GM19240 (cell line): ENCODE results near the gene NOA1.
A peak's percentile ranks its signal among the peaks of the same experiment; 100 is the strongest.

Experiments used
- DNase-seq: peaks from one replicate; pipeline ENCODE4 v3.0.0; 2011; ENCODE audit warnings: low spot score; ENCODE audit not compliant: insufficient read length

Gene NOA1

DNA sequence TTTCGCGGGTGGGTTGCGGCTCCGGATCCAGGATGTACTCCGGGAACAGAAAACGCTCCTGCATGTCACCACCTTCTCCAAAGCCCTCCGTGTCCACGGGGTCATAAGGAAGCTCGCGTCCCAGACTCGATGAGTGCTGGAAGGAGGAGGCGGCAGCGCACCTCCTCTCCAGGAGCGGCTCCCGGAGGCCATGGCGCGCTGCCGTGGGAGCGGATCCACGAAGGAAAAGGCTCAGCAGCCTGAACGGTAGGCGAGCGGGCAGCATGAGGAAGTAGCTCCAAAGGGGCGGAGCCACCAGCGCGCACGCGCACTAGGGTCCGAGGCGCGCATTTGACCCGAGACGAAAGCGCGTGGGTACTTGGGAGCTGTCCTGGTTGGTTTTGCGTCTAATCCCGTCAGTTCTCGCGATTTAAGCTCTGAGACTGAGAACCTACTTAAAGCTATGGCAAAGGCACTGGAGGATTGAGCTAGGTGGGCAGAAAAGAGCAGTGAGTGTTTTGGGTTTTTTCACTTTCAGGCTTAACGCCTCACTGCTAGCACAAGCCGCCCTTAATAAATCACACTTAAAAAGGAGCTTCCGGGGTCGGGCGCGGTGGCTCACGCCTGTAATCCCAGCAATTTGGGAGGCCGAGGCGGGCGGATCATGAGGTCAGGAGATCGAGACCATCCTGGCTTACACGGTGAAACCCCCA is at the start of gene NOA1:
Gene NOA1, minus strand, starts transcription at position 286 of the 692 bp plus-strand sequence. Its CDS starts 21 bp downstream, at position 265.
- peak; percentile 69 for DNase-seq

DNA sequence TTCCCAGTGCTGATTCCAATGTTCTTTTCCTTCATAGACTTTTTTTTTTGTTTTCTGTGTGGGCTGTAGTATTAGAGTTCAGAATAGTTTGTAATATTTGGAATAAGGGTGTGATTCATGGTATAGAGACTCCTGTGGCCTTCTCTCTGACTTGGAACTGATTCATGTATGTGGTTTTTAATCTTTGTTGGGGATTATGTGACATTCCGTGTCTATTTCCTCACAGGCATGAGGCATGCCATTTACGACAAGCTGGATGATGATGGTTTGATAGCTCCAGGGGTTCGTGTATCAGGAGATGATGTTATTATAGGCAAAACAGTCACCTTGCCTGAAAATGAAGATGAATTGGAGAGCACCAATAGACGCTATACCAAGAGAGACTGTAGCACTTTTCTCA is 45.7 kb upstream of the NOA1 start:
- DNase-seq: no peak

DNA sequence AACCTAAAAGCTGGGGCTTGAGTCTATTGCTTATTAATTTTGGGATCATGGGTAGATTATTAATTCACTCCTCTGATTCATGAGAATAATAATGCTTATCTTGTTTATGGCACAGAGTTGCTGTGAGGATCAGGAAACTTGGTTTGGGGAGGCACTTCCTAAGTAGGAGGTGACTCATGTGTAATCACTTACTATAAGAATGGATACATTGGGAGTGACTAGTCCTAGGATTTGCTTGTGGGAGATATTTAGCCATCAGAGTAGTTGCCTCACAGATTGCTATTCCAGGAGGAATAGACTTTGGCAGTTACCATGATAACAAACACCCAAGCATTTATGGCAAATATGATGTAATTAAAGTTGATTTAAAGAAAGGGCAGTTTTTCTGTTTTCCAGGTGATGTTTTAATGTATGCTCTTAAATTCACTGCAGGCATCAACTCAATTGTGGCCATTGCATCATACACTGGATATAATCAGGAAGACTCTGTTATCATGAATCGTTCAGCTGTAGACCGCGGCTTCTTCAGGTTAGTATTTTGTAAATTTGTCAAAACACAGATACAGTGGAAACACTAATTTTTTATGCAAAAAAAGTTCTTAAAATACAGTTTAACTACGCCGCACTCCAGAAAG is 43.2 kb upstream of the NOA1 start:
- no peak for DNase-seq

- no peak for DNase-seq
Measured at GRCh38 chr4:57018980-57019379, 41.6 kb upstream of the NOA1 start.

- no peak for DNase-seq
Measured at GRCh38 chr4:57013543-57014120, 36.2 kb upstream of the NOA1 start.

- no peak for DNase-seq
Measured at GRCh38 chr4:56999751-57000150, 22.3 kb upstream of the NOA1 start.

- DNase-seq: no peak
Measured at GRCh38 chr4:56995525-56995924, 18.1 kb upstream of the NOA1 start.

- DNase-seq: no peak
Measured at GRCh38 chr4:56990109-56990905, 12.9 kb upstream of the NOA1 start.

GRCh38 chr4:56986952-56987351 is 9.5 kb upstream of the NOA1 start:
- no peak for DNase-seq

- DNase-seq: no peak
Measured at GRCh38 chr4:56986192-56986591, 8.8 kb upstream of the NOA1 start.

DNA sequence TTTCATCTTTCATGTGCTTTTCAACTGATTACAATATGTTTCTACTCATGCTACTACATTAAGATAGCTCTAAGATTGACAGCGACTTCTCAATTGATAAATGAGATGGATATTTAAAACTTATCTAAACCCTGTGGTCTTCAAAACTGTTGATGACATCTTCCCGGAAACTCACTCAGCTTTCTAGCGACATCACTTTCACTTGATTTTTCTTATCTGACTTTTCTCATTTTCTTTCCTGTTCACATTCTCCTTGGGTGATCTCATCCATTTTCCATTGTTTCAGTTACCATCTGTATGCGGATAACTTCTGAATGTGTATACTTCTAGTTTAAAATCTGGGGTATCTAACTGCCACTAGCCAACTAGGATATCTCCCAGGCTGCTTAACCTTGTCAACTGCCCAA is 4.4 kb upstream of the NOA1 start:
- no peak for DNase-seq

DNA sequence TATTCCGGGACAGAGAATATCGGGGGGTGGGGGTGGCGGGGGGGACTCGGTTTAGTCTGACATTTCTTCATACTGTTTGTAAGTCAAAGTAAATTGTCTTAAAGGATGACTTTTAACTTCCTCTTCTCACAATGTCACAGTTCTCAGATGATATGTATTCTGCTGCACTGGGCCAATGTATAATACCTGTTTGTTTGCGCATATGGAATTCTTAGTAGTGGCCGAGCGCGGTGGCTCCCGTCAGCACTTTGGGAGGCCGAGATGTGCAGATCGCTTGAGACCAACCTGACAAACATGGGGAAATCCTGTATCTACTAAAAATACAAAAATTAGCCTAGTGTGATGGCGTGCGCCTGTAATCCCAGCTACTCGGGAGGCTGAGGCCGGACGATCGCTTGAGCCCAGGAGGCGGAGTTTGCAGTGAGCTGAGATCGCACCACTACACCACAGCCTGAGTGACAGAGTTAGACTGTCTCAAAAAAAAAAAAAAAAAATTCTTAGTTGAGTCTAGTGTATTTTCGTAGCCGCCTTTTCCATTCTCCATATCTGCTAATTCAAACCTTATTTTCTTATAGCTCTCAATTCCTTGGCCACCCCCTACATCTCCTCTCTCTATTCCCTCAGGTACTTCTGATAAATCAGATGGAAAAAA is 2.1 kb upstream of the NOA1 start:
- DNase-seq: no peak

DNA sequence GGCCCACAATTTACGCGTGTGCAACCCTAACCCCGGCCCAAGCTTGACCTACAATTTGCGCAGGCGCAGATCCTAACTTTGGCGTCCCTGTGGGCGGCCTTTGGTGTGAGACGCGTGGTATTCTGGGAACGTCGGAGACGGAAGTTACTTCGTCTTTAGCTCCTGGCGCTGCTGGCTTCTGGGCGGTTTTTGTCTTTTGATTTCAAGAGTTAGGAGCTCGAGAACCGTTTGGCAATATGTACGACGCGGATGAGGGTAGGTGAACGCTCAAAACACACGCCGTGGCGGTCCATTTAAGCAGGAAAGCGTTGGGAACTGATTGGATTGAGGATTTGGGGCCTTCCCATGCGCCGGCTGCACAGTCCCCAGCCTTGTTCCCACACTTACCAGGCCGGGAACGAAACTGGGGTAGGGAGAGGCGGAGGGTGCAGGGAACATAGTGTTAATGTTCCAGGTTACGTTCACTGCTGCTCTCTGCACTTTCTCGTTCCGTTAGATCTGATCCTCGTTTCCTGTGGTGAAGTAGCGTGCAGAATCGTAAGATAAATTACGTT is 1.4 kb upstream of the NOA1 start, which contains the start of gene POLR2B:
Gene POLR2B, plus strand, starts transcription at position 147 of the 554 bp plus-strand sequence. Its CDS starts 90 bp downstream, at position 237.
- peak; percentile 69 for DNase-seq

DNA sequence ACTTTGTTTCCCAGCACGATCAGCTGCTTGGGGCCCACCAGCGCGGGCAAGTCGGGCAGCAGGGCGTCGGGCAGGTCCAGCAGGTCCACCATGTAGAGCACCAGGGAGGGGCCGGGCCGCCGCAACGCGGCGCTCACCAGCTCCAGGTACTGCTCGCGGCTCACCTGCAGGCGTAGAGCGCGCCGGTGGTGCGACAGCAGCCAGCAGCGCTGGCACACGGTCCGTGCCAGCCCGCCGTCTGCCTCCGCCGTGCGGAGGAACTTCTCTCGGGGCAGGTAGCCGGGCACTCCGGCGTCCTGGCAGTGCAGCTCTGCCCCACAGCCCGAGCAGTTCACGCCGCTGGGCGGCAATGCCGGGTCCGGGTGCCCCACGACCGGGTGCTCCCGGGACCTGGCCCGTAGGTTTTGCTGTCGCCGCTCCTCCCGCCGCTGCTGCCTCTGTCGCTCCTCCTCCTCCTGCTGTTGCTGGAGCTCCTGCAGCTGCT is 527 bp downstream of the NOA1 start:
- DNase-seq: no peak

DNA sequence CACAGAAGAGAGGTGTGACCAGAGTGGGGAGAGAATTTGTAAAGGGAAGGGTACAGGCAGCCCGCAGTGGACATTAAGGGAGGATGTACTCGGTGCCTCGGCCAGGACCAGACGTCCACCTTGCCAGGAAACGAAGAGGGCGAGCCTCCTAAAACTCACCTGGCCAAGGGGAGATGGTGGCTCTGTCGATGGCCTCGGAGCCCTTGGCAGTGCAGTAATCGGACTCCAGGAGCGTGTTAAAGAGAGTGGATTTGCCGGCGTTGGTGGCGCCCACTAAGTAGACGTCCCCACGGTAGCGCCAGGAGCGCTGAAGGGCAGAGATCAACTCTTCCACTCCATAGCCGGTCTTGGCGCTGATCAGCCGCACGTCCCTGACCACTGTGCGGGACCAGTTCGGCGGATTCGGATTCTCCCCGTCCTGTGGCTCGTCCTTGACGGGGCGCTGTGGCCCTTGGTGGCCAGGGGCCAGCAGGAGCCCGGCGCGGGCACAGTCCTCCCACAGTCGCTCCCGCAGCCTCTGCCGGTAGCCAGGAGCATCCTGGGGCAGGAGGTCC is 1.0 kb downstream of the NOA1 start:
- no peak for DNase-seq

DNA sequence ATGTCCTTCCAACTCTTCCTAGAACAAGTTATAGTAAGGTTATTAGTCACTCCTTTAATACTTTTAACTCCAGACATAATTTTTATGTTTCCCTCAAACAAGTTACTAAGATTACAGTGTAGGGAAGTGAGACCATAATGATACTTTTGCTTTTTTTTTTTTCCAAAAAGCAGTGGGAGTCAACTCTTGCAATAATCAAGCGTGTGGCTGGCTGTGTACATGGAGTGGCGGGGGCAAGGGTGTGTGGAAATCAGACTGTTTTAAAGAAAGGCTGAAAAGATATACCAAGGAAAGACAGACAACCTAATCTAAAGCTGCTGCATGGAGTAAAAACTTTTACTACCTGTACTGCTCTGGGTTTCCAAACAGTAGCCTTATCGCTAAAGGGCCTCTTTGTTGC is 4.1 kb downstream of the NOA1 start:
- DNase-seq: no peak

GRCh38 chr4:56972809-56973208 is 4.6 kb downstream of the NOA1 start:
- no peak for DNase-seq

GRCh38 chr4:56972389-56972788 is 5.0 kb downstream of the NOA1 start:
- no peak for DNase-seq

DNA sequence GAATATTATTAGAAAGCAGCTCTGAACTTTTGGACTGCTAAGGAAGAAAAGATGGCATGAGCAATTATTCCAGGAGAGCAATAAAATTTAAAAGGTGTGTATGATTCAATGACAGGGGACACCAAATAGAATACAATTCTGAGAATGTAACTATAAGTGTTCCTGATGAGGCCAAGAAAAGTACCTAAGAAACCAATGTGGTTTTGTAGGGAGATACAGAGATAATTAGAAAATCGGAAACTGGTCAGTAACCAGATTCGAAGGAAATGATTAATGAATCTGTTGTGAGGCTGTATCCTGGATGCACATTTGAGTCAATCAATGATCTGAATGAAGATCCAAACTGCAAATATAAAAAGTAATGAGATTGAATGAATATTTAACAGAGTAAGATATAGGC is 6.0 kb downstream of the NOA1 start:
- DNase-seq: no peak

DNA sequence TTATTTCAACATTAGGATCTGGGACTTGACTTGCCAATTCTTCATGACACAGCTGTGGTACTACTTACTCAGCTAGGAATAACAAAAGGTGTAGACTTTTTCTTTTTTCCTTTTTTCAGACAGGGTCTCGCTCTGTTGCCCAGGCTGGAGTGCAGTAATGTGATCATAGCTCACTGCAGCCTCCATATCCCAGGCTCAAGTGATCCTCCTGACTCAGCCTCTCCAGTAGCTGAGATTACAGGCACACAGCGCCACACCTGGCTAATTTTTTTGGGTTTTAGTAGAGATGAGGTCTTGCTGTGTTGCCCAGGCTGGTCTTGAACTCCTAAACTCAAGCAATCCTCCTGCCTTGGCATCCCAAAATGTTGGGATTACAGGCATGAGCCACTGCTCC is 16.3 kb downstream of the NOA1 start:
- no peak for DNase-seq

- no peak for DNase-seq
Measured at GRCh38 chr4:56959100-56959499, 18.3 kb downstream of the NOA1 start.
